K562 (cell line): ENCODE results near the gene IRS1. TPM values are rescaled to one million over a fixed set of nuclear protein-coding genes. Genes with fewer than 3 reads are reported as not detected.
A peak's percentile ranks its signal among the peaks of the same experiment; 100 is the strongest.

Experiments used
- CAMTA2 ChIP-seq: fragments of 250-450 bp; sonication (Bioruptor Pico); conservative IDR thresholded peaks from 2 replicates; pipeline ENCODE4 v1.5.1; 2022
- KLF6 ChIP-seq: fragments of 250-450 bp; sonication (Bioruptor Pico); IDR thresholded peaks from 2 replicates; pipeline ENCODE4 v1.4.0; 2020; ENCODE audit warnings: mild to moderate bottlenecking, moderate library complexity, borderline replicate concordance
- MECOM ChIP-seq: fragments of 250-450 bp; sonication (Bioruptor Pico); IDR thresholded peaks from 2 replicates; pipeline ENCODE4 v1.8.0; 2022; ENCODE audit warnings: inconsistent platforms
- MTA3 ChIP-seq: fragments of 450-650 bp; formaldehyde crosslinking; IDR thresholded peaks from 2 replicates; pipeline ENCODE4 v1.6.1; 2017; ENCODE audit warnings: mild to moderate bottlenecking, borderline replicate concordance
- NELFE ChIP-seq: IDR thresholded peaks from 2 replicates; pipeline ENCODE4 v1.6.1; 2011; ENCODE audit warnings: mild to moderate bottlenecking; ENCODE audit not compliant: insufficient read depth, insufficient read length
- NR4A1 ChIP-seq, 2 experiments: fragments of 250-450 bp in 1 of 2; fragments of 450-650 bp in 1 of 2; sonication (Bioruptor Pico) in 1 of 2; IDR thresholded peaks; 2 replicates each; pipeline versions ENCODE4 v1.4.0 to v1.6.1; 2016 to 2020; ENCODE audit warnings: mild to moderate bottlenecking in 2 of 2, missing compliant biosample characterization in 1 of 2, missing genetic modification characterization in 1 of 2, moderate library complexity in 1 of 2
- PCBP2 ChIP-seq: fragments of 200-400 bp; formaldehyde crosslinking; IDR thresholded peaks from 2 replicates; pipeline ENCODE4 v1.6.1; 2018; ENCODE audit warnings: low read length, low read depth, mild to moderate bottlenecking, moderate library complexity; ENCODE audit not compliant: poor library complexity, severe bottlenecking
- SLC30A9 ChIP-seq: fragments of 250-450 bp; sonication (Bioruptor Pico); IDR thresholded peaks from 2 replicates; pipeline ENCODE4 v1.8.0; 2022; ENCODE audit warnings: mild to moderate bottlenecking, moderate library complexity
- XRCC3 ChIP-seq: fragments of 450-650 bp; IDR thresholded peaks from 2 replicates; pipeline ENCODE4 v1.6.1; 2017; ENCODE audit warnings: mild to moderate bottlenecking, moderate library complexity
- ZBTB7A ChIP-seq: IDR thresholded peaks from 2 replicates; pipeline ENCODE4 v1.6.1; 2011; ENCODE audit warnings: low read depth, mild to moderate bottlenecking, low read length, moderate library complexity, borderline replicate concordance; ENCODE audit not compliant: control insufficient read depth
- ZNF707 ChIP-seq: fragments of 250-450 bp; sonication (Bioruptor Pico); conservative IDR thresholded peaks from 2 replicates; pipeline ENCODE4 v1.8.0; 2022; ENCODE audit warnings: inconsistent platforms, mild to moderate bottlenecking, moderate library complexity
- polyA plus RNA-seq, 8 experiments: library from polyadenylated mRNA; depleted of rRNA in 4 of 8; stranded (reverse) in 5 of 8; unstranded in 3 of 8; fragments of >200 nt; fragmentation: Nextera tagmentation in 2 of 8; fragmentation: Illumina TruSeq in 1 of 8; extraction: Ambion mirVana in 2 of 8; extraction: Trizol in 1 of 8; gene quantifications; 2 replicates each; pipeline versions ENCODE4 v1.2.1 to v1.2.3, GENCODE V29; 2011 to 2014; ENCODE audit warnings: inconsistent platforms in 1 of 8, missing spikeins in 1 of 8
- total RNA-seq, 7 experiments: library from RNA; depleted of rRNA in 6 of 7; stranded (reverse); fragments of >200 nt in 6 of 7; fragmentation: Illumina TruSeq in 2 of 7; extraction: Trizol in 2 of 7; gene quantifications; 2 replicates each; pipeline versions ENCODE4 v1.2.1 to v1.2.3, GENCODE V29; 2011 to 2021; ENCODE audit warnings: low replicate concordance in 1 of 7
- TF ChIP-seq, protein P1 (sequence below): sonication (generic); formaldehyde crosslinking; IDR thresholded peaks from 2 replicates; pipeline ENCODE4 v1.8.0; 2022; ENCODE audit warnings: missing genetic modification reagents, mild to moderate bottlenecking, borderline replicate concordance
- TF ChIP-seq, protein P2 (sequence below): sonication (generic); formaldehyde crosslinking; IDR thresholded peaks from 2 replicates; pipeline ENCODE4 v1.8.1; 2023; ENCODE audit warnings: mild to moderate bottlenecking, missing genetic modification reagents
- TF ChIP-seq, protein P3 (sequence below): fragments of 250-450 bp; sonication (Bioruptor Pico); IDR thresholded peaks from 2 replicates; pipeline ENCODE4 v1.5.0; 2020; ENCODE audit warnings: mild to moderate bottlenecking
- TF ChIP-seq, protein P4 (sequence below), 3 experiments: fragments of 200-800 bp in 1 of 3; fragments of 250-450 bp in 1 of 3; fragments of 450-650 bp in 1 of 3; sonication (Bioruptor Pico) in 1 of 3; sonication (Bioruptor generic) in 1 of 3; formaldehyde crosslinking in 1 of 3; IDR thresholded peaks; 2 replicates each; pipeline versions ENCODE4 v1.6.1 to v1.8.0; 2016 to 2022; ENCODE audit warnings: mild to moderate bottlenecking in 2 of 3, missing genetic modification characterization in 2 of 3, missing compliant biosample characterization in 1 of 3, moderate library complexity in 1 of 3
- TF ChIP-seq, protein P5 (sequence below), 2 experiments: fragments of 450-650 bp; IDR thresholded peaks; 2 replicates each; pipeline ENCODE4 v1.6.1; 2016
- TF ChIP-seq, protein P6 (sequence below): fragments of 450-650 bp; formaldehyde crosslinking; IDR thresholded peaks from 2 replicates; pipeline ENCODE4 v1.4.0; 2022; ENCODE audit warnings: mild to moderate bottlenecking, moderate library complexity

Gene IRS1
- total and polyA plus RNA-seq, 9 of the 15 experiments (the other 6 are each of a cell fraction or from before 2014, with no cell fraction given) = under 0.01 to 0.31 (median 0.08) TPM; not detected in 1

DNA sequence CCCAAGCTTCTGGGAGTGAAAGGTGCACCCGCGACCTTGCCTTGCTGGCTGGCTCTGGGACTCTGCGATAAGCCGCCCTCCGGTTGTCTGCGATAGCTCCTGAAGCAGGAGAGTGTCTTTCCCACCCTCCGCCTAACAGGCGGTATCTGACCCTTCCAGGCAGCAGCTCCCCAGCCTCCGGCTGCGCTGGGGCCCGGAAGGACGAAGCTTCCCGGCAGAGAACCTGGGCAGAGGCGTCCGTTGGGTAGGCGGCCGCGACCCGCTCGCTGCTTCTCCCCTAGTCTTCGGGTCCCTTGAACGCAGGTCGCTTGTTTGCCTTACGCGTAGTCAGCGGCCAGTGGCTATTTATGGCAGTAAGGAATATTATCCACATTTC lies 35.8 kb upstream of the IRS1 start (continued):
- TF ChIP-seq, protein P1, sequence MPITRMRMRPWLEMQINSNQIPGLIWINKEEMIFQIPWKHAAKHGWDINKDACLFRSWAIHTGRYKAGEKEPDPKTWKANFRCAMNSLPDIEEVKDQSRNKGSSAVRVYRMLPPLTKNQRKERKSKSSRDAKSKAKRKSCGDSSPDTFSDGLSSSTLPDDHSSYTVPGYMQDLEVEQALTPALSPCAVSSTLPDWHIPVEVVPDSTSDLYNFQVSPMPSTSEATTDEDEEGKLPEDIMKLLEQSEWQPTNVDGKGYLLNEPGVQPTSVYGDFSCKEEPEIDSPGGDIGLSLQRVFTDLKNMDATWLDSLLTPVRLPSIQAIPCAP (CRISPR knock-in tag) = no peak
- TF ChIP-seq XRCC3 (no peak), SLC30A9 (CRISPR knock-in tag) (no peak), CAMTA2 (CRISPR knock-in tag) (no peak), ZBTB7A (no peak), KLF6 (CRISPR knock-in tag) (no peak), NELFE (no peak), PCBP2 (no peak), NR4A1 (CRISPR knock-in tag; IDR thresholded peaks at IDR 0.05) (no peak), NR4A1 (tag; IDR thresholded peaks at IDR 0.05) (peak; percentile 73), MTA3 (no peak; the same call in 1 of the 2 replicates), ZNF707 (CRISPR knock-in tag) (no peak), MECOM (no peak)
- TF ChIP-seq, protein P2, sequence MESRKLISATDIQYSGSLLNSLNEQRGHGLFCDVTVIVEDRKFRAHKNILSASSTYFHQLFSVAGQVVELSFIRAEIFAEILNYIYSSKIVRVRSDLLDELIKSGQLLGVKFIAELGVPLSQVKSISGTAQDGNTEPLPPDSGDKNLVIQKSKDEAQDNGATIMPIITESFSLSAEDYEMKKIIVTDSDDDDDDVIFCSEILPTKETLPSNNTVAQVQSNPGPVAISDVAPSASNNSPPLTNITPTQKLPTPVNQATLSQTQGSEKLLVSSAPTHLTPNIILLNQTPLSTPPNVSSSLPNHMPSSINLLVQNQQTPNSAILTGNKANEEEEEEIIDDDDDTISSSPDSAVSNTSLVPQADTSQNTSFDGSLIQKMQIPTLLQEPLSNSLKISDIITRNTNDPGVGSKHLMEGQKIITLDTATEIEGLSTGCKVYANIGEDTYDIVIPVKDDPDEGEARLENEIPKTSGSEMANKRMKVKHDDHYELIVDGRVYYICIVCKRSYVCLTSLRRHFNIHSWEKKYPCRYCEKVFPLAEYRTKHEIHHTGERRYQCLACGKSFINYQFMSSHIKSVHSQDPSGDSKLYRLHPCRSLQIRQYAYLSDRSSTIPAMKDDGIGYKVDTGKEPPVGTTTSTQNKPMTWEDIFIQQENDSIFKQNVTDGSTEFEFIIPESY (CRISPR knock-in tag) = no peak
- TF ChIP-seq, protein P3, sequence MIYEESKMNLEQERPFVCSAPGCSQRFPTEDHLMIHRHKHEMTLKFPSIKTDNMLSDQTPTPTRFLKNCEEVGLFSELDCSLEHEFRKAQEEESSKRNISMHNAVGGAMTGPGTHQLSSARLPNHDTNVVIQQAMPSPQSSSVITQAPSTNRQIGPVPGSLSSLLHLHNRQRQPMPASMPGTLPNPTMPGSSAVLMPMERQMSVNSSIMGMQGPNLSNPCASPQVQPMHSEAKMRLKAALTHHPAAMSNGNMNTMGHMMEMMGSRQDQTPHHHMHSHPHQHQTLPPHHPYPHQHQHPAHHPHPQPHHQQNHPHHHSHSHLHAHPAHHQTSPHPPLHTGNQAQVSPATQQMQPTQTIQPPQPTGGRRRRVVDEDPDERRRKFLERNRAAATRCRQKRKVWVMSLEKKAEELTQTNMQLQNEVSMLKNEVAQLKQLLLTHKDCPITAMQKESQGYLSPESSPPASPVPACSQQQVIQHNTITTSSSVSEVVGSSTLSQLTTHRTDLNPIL (CRISPR knock-in tag) = no peak
- TF ChIP-seq, protein P4, sequence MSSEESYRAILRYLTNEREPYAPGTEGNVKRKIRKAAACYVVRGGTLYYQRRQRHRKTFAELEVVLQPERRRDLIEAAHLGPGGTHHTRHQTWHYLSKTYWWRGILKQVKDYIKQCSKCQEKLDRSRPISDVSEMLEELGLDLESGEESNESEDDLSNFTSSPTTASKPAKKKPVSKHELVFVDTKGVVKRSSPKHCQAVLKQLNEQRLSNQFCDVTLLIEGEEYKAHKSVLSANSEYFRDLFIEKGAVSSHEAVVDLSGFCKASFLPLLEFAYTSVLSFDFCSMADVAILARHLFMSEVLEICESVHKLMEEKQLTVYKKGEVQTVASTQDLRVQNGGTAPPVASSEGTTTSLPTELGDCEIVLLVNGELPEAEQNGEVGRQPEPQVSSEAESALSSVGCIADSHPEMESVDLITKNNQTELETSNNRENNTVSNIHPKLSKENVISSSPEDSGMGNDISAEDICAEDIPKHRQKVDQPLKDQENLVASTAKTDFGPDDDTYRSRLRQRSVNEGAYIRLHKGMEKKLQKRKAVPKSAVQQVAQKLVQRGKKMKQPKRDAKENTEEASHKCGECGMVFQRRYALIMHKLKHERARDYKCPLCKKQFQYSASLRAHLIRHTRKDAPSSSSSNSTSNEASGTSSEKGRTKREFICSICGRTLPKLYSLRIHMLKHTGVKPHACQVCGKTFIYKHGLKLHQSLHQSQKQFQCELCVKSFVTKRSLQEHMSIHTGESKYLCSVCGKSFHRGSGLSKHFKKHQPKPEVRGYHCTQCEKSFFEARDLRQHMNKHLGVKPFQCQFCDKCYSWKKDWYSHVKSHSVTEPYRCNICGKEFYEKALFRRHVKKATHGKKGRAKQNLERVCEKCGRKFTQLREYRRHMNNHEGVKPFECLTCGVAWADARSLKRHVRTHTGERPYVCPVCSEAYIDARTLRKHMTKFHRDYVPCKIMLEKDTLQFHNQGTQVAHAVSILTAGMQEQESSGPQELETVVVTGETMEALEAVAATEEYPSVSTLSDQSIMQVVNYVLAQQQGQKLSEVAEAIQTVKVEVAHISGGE (CRISPR knock-in tag; IDR thresholded peaks at IDR 0.05) = no peak
- TF ChIP-seq, protein P5, sequence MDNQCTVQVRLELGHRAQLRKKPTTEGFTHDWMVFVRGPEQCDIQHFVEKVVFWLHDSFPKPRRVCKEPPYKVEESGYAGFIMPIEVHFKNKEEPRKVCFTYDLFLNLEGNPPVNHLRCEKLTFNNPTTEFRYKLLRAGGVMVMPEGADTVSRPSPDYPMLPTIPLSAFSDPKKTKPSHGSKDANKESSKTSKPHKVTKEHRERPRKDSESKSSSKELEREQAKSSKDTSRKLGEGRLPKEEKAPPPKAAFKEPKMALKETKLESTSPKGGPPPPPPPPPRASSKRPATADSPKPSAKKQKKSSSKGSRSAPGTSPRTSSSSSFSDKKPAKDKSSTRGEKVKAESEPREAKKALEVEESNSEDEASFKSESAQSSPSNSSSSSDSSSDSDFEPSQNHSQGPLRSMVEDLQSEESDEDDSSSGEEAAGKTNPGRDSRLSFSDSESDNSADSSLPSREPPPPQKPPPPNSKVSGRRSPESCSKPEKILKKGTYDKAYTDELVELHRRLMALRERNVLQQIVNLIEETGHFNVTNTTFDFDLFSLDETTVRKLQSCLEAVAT (IDR thresholded peaks at IDR 0.05) = 0 out of 4 replicates have a peak, but pooled peaks of 1 of the 2 experiments have one; percentile 27
- TF ChIP-seq, protein P6, sequence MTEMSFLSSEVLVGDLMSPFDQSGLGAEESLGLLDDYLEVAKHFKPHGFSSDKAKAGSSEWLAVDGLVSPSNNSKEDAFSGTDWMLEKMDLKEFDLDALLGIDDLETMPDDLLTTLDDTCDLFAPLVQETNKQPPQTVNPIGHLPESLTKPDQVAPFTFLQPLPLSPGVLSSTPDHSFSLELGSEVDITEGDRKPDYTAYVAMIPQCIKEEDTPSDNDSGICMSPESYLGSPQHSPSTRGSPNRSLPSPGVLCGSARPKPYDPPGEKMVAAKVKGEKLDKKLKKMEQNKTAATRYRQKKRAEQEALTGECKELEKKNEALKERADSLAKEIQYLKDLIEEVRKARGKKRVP (CRISPR knock-in tag) = no peak
